RWPE1 (cell line): ENCODE results near the gene TMEM106C.

ENCODE experiments used
- CTCF ChIA-PET: fragments of 350-600 bp; sonication (Branson Sonifier 250); formaldehyde crosslinking; extraction: SDS; loops from one replicate; lab custom pipeline; 2021; lab: Yijun Ruan, JAX
- POLR2A ChIA-PET: fragments of 400-600 bp; formaldehyde crosslinking; extraction: SDS; loops from one replicate; lab custom pipeline; 2020; ENCODE audit warnings: antibody characterized with exemption; ENCODE audit not compliant: low non-redundant PET; lab: Yijun Ruan, JAX
- DNase-seq: peaks from one replicate; pipeline ENCODE4 v3.0.0; 2012; ENCODE audit warnings: low spot score
- H3K27ac ChIP-seq: fragments of 450-650 bp; 2 replicates; pipeline ENCODE4 v1.5.1; 2017
- CTCF ChIP-seq: fragments of 450-650 bp; conservative IDR thresholded peaks from 2 replicates; pipeline ENCODE4 v1.5.1; 2017; ENCODE audit warnings: low read depth, mild to moderate bottlenecking

TMEM106C gene

GRCh38 chr12:47941871-47942613 lies 21.4 kb upstream of the TMEM106C start:
- no peak for TF ChIP-seq CTCF
- H3K27ac ChIP-seq = no peak overlapping the region
- POLR2A ChIA-PET = no interaction called here
- DNase-seq = no peak
- CTCF ChIA-PET = no interaction called here

GRCh38 chr12:47942614-47943225 lies 20.7 kb upstream of the TMEM106C start:
- TF ChIP-seq CTCF = no peak
- no peak for DNase-seq
- CTCF ChIA-PET = interaction anchor here (1.0 kb wide), 1 partner anchor 20 kb away, joined by 3 read pairs; the partner anchor contains the start of gene TMEM106C
- no peak overlapping the region for H3K27ac ChIP-seq
- POLR2A ChIA-PET = no interaction called here

- DNase-seq = no peak
- ChIA-PET POLR2A (interaction anchor here (0.6 kb wide), 1 partner anchor 213 kb away, joined by 5 read pairs; no protein-coding TSS in a partner anchor), CTCF (interaction anchor here (1.0 kb wide), 1 partner anchor 19 kb away, joined by 3 read pairs; the partner anchor contains the start of gene TMEM106C)
- TF ChIP-seq CTCF = no peak
- H3K27ac ChIP-seq = no peak overlapping the region
Measured at GRCh38 chr12:47943623-47944340, 19.6 kb upstream of the TMEM106C start.

GRCh38 chr12:47944685-47945340 lies 18.6 kb upstream of the TMEM106C start:
- DNase-seq = no peak
- no peak for TF ChIP-seq CTCF
- CTCF ChIA-PET = no interaction called here
- no peak overlapping the region for H3K27ac ChIP-seq
- POLR2A ChIA-PET = no interaction called here

GRCh38 chr12:47945341-47945728 lies 18.1 kb upstream of the TMEM106C start:
- POLR2A ChIA-PET = no interaction called here
- TF ChIP-seq CTCF = no peak
- CTCF ChIA-PET = no interaction called here
- DNase-seq = no peak
- H3K27ac ChIP-seq = no peak overlapping the region
